LNCaP clone FGC (cell line): ENCODE results near the gene BDKRB1.

Experiments used
- DNase-seq: peaks from one replicate; pipeline ENCODE4 v3.0.0-alpha.2; 2011; ENCODE audit warnings: low read depth
- H3K4me3 ChIP-seq: 2 replicates; pipeline ENCODE4 v1.5.1; 2011; ENCODE audit warnings: mild to moderate bottlenecking, low read depth, low read length, control low read depth
- CTCF ChIP-seq: IDR thresholded peaks from 2 replicates; pipeline ENCODE4 v1.5.1; 2012; ENCODE audit warnings: mild to moderate bottlenecking; ENCODE audit not compliant: control insufficient read depth, insufficient read depth; ENCODE audit errors: extremely low read depth

Gene BDKRB1

GRCh38 chr14:96224480-96225096, 31.4 kb upstream of the BDKRB1 start:
- DNase-seq, result no peak
- no peak for TF ChIP-seq CTCF

GRCh38 chr14:96225213-96225612, 30.8 kb upstream of the BDKRB1 start:
- TF ChIP-seq CTCF, result no peak
- H3K4me3 ChIP-seq, result no peak overlapping the region
- DNase-seq, result no peak

More at GRCh38 chr14:96224480-96225096, 31.4 kb upstream of the BDKRB1 start:
- H3K4me3 ChIP-seq, result no peak overlapping the region

- H3K4me3 ChIP-seq, result no peak overlapping the region
- DNase-seq, result no peak
- no peak for TF ChIP-seq CTCF
Measured at GRCh38 chr14:96225745-96226151, 30.3 kb upstream of the BDKRB1 start.

- TF ChIP-seq CTCF, result no peak
- DNase-seq, result no peak
- no peak overlapping the region for H3K4me3 ChIP-seq
Measured at GRCh38 chr14:96227428-96227827, 28.6 kb upstream of the BDKRB1 start.

- TF ChIP-seq CTCF, result no peak
- H3K4me3 ChIP-seq, result no peak overlapping the region
- no peak for DNase-seq
Measured at GRCh38 chr14:96229315-96229714, 26.7 kb upstream of the BDKRB1 start.

GRCh38 chr14:96231056-96231455, 25.0 kb upstream of the BDKRB1 start:
- no peak for TF ChIP-seq CTCF
- H3K4me3 ChIP-seq, result no peak overlapping the region
- no peak for DNase-seq

GRCh38 chr14:96231526-96232130, 24.4 kb upstream of the BDKRB1 start:
- TF ChIP-seq CTCF, result no peak

More at GRCh38 chr14:96231526-96232130, 24.4 kb upstream of the BDKRB1 start:
- no peak for DNase-seq
- no peak overlapping the region for H3K4me3 ChIP-seq
